NCI-H2107 (cell line): ENCODE results near the gene SLC4A5.

Source experiments
- DNase-seq: peaks from one replicate; lab custom pipeline; 2025; lab: John Stamatoyannopoulos, UW

The SLC4A5 gene

GRCh38 chr2:74314107-74314506 is 29.1 kb downstream of the SLC4A5 start:
- no peak for DNase-seq

- DNase-seq = no peak
These were observed 29.7 kb downstream of the SLC4A5 start for GRCh38 chr2:74313497-74313896.

- no peak for DNase-seq
These were observed 30.3 kb downstream of the SLC4A5 start for GRCh38 chr2:74312913-74313312.

GRCh38 chr2:74307720-74308119 is 35.5 kb downstream of the SLC4A5 start:
- DNase-seq = no peak

GRCh38 chr2:74304332-74305148 is 38.7 kb downstream of the SLC4A5 start:
- DNase-seq = no peak

GRCh38 chr2:74302865-74303264 is 40.4 kb downstream of the SLC4A5 start:
- DNase-seq = no peak

- DNase-seq = no peak
These were observed 42.0 kb downstream of the SLC4A5 start for GRCh38 chr2:74301262-74301661.

- no peak for DNase-seq
These were observed 42.7 kb downstream of the SLC4A5 start for GRCh38 chr2:74300506-74300905.

GRCh38 chr2:74297950-74298349 is 45.3 kb downstream of the SLC4A5 start:
- no peak for DNase-seq

- no peak for DNase-seq
These were observed 45.8 kb downstream of the SLC4A5 start for GRCh38 chr2:74297391-74297790.

GRCh38 chr2:74293191-74293991 is 49.8 kb downstream of the SLC4A5 start:
- peak; percentile 13 for DNase-seq

- DNase-seq = no peak
These were observed 50.5 kb downstream of the SLC4A5 start for GRCh38 chr2:74292751-74293150.

- no peak for DNase-seq
These were observed 51.2 kb downstream of the SLC4A5 start for GRCh38 chr2:74291886-74292621.

- no peak for DNase-seq
These were observed 52.0 kb downstream of the SLC4A5 start for GRCh38 chr2:74291218-74291544.

- no peak for DNase-seq
These were observed 52.6 kb downstream of the SLC4A5 start for GRCh38 chr2:74290466-74291217.

- no peak for DNase-seq
These were observed 53.1 kb downstream of the SLC4A5 start for GRCh38 chr2:74290066-74290465.

- no peak for DNase-seq
These were observed 56.5 kb downstream of the SLC4A5 start for GRCh38 chr2:74286725-74287124.

GRCh38 chr2:74281141-74281975 is 61.9 kb downstream of the SLC4A5 start:
- DNase-seq = no peak

GRCh38 chr2:74278694-74279093 is 64.5 kb downstream of the SLC4A5 start:
- no peak for DNase-seq

GRCh38 chr2:74278176-74278575 is 65.0 kb downstream of the SLC4A5 start:
- no peak for DNase-seq

- no peak for DNase-seq
These were observed 68.0 kb downstream of the SLC4A5 start for GRCh38 chr2:74275228-74275627.
